Psoas muscle (tissue), 8 donors: ENCODE results near the gene GABPB1. TPM values are rescaled to one million over a fixed set of nuclear protein-coding genes. Genes with fewer than 3 reads are reported as not detected.

ENCODE experiments used
- ATAC-seq, 4 donors: fragments of 200-7000 bp; cut with Tn5 transposase; one replicate each; pipeline ENCODE4 v1.9.1; 2020; ENCODE audit warnings: moderate library complexity in 3 of 4, mild to moderate bottlenecking in 2 of 4
- DNase-seq, 2 donors: peaks; one replicate each; pipeline ENCODE4 v3.0.0-alpha.2; 2020
- H3K27ac ChIP-seq: fragments of 200-600 bp; one replicate; pipeline ENCODE4 v1.8.0; 2022
- H3K27me3 ChIP-seq, 3 donors: fragments of 200-600 bp in 1 of 3; one replicate each; pipeline versions ENCODE4 v1.6.1 to v1.8.0; 2013 to 2022; ENCODE audit warnings: low read length in 2 of 3, mild to moderate bottlenecking in 2 of 3, moderate library complexity in 1 of 3; ENCODE audit not compliant: insufficient read depth in 3 of 3
- H3K36me3 ChIP-seq, 2 donors: fragments of 200-600 bp in 1 of 2; one replicate each; pipeline versions ENCODE4 v1.6.1 to v1.8.0; 2013 to 2022; ENCODE audit warnings: low read depth in 1 of 2, mild to moderate bottlenecking in 1 of 2, moderate library complexity in 1 of 2; ENCODE audit not compliant: insufficient read depth in 1 of 2
- H3K4me1 ChIP-seq: fragments of 200-600 bp; one replicate; pipeline ENCODE4 v1.8.0; 2022
- H3K4me3 ChIP-seq: fragments of 200-600 bp; one replicate; pipeline ENCODE4 v1.8.0; 2022; ENCODE audit warnings: mild to moderate bottlenecking
- H3K9me3 ChIP-seq: fragments of 200-600 bp; one replicate; pipeline ENCODE4 v1.8.0; 2022
- CTCF ChIP-seq: fragments of 200-600 bp; IDR thresholded peaks from one replicate; pipeline ENCODE4 v1.8.0; 2022; ENCODE audit warnings: antibody characterized with exemption
- WGBS, 3 donors: extraction: QIAGEN DNeasy Blood & Tissue Kit; methylation state at CpG; one replicate each; pipeline versions ENCODE4 v1.1.6 to v1.1.7; 2013; 5-methylcytosine and 5-hydroxymethylcytosine counted together
- intact Hi-C, 2 donors: fragments of 100-400 bp; cut with DNase I; formaldehyde crosslinking; loops; one replicate each; pipeline versions ENCODE4 v1.11.0 to v1.14.2; 2022
- polyA plus RNA-seq, 3 donors: library from polyadenylated mRNA; stranded (reverse); fragments of 200-250 nt; gene quantifications; one replicate each; pipeline ENCODE4 v1.2.3, GENCODE V29; 2013
- total RNA-seq, 4 donors: library from RNA; stranded (reverse); fragmentation: NEBNext Ultra II Directional in 2 of 4; extraction: Animal tissue kit (Norgen Biotek cat#: 25700) in 2 of 4; gene quantifications; one replicate each; pipeline versions ENCODE4 v1.2.1 to v1.2.4, GENCODE V29; 2021 to 2023
- donor health status: healthy with polysubstance abuse.
- donor health status: DM: no; HTN: no; CAD: no; lungs with moderate emphysema.
- donor health status: Bipolar disorder and iron deficiency.
- donor health status: healthy.
- donor health status: DM: yes; HTN: yes; CAD: no.
- donor health status: DM: no; HTN: no; CAD: no.
- donor health status: DM: no; HTN: no; CAD: no.
- donor health status: DM: yes; HTN: yes; CAD: no.

Gene GABPB1
- total and polyA plus RNA-seq, 7 donors, result 5.0 to 16.7 (median 6.6) TPM

- Histone ChIP-seq H3K36me3 (no peaks in the 10 kb centered on the region), H3K9me3 (no peaks in the 10 kb centered on the region), H3K4me1 (no peaks in the 10 kb centered on the region), H3K27me3 (no peaks in the 10 kb centered on the region), H3K27ac (no peak overlapping the region), H3K4me3 (no peak overlapping the region)
- no peak for TF ChIP-seq CTCF
- WGBS, 3 donors, result 38 to 43% (median 40%) methylated on average over 2 of the region's 2 CpGs
- intact Hi-C loops, result no loop called here
- ATAC-seq (no peak), DNase-seq (no peak)
These were observed 120.2 kb downstream of the GABPB1 start for GRCh38 chr15:50234764-50235163.

GRCh38 chr15:50233192-50233736 is 121.7 kb downstream of the GABPB1 start:
- DNase-seq (no peak), ATAC-seq (no peak)
- Histone ChIP-seq H3K9me3 (no peaks in the 10 kb centered on the region), H3K36me3 (no peaks in the 10 kb centered on the region), H3K4me1 (no peaks in the 10 kb centered on the region), H3K4me3 (no peak overlapping the region), H3K27me3 (no peaks in the 10 kb centered on the region), H3K27ac (no peak overlapping the region)
- intact Hi-C loops, result no loop called here
- TF ChIP-seq CTCF, result no peak

- no peak for DNase-seq
- no peak for TF ChIP-seq CTCF
- no peaks in the 10 kb centered on the region for H3K4me1 ChIP-seq
These were observed 122.2 kb downstream of the GABPB1 start for GRCh38 chr15:50232791-50233190.

GRCh38 chr15:50231761-50232160 is 123.2 kb downstream of the GABPB1 start:
- H3K27me3 ChIP-seq, result no peaks in the 10 kb centered on the region
- no peak for DNase-seq
- no peak overlapping the region for H3K4me3 ChIP-seq
- H3K4me1 ChIP-seq, result no peaks in the 10 kb centered on the region
- no peak overlapping the region for H3K27ac ChIP-seq
- no peaks in the 10 kb centered on the region for H3K9me3 ChIP-seq
- TF ChIP-seq CTCF, result no peak
- no peaks in the 10 kb centered on the region for H3K36me3 ChIP-seq
- no peak for ATAC-seq
- intact Hi-C loops, result no loop called here

More at GRCh38 chr15:50232791-50233190, 122.2 kb downstream of the GABPB1 start:
- Histone ChIP-seq H3K27me3 (no peaks in the 10 kb centered on the region), H3K36me3 (no peaks in the 10 kb centered on the region), H3K4me3 (no peak overlapping the region), H3K27ac (no peak overlapping the region), H3K9me3 (no peaks in the 10 kb centered on the region)
- WGBS, 3 donors, result 88 to 98% (median 89%) methylated on average over 2 of the region's 2 CpGs
- no peak for ATAC-seq
- intact Hi-C loops, result no loop called here

GRCh38 chr15:50229336-50229735 is 125.7 kb downstream of the GABPB1 start:
- Histone ChIP-seq H3K27me3 (no peaks in the 10 kb centered on the region), H3K36me3 (no peaks in the 10 kb centered on the region), H3K9me3 (no peaks in the 10 kb centered on the region), H3K27ac (no peak overlapping the region), H3K4me1 (no peaks in the 10 kb centered on the region), H3K4me3 (no peak overlapping the region)
- DNase-seq (no peak), ATAC-seq (no peak)
- WGBS, 3 donors, result 24 to 48% (median 47%) methylated on average over 3 of the region's 3 CpGs
- no peak for TF ChIP-seq CTCF
- intact Hi-C loops, result no loop called here
